Measurements from ENCODE around the gene MACF1.

DNA sequence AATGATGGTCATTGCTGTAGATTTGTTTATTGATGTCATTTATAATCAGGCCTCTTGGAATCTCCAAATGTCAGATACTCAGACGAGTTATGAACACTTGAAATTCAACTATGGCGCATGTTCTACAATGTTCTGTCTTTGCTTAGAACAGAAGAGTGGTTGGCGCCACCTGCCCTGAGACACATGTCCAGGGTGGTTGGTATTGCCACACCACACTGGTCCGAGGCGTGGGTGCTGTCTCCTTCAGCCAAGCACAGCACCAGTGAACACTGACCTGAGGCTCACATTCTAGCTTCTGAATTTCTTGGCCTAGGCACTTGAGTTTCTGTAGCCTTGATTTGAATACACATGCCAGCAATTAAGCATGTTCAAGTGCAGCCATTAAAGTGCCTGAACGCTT is 276.8 kb downstream of the MACF1 start:
- no peak for TF ChIP-seq POLR2A (IDR thresholded peaks at IDR 0.05)
- TF ChIP-seq, protein P1, sequence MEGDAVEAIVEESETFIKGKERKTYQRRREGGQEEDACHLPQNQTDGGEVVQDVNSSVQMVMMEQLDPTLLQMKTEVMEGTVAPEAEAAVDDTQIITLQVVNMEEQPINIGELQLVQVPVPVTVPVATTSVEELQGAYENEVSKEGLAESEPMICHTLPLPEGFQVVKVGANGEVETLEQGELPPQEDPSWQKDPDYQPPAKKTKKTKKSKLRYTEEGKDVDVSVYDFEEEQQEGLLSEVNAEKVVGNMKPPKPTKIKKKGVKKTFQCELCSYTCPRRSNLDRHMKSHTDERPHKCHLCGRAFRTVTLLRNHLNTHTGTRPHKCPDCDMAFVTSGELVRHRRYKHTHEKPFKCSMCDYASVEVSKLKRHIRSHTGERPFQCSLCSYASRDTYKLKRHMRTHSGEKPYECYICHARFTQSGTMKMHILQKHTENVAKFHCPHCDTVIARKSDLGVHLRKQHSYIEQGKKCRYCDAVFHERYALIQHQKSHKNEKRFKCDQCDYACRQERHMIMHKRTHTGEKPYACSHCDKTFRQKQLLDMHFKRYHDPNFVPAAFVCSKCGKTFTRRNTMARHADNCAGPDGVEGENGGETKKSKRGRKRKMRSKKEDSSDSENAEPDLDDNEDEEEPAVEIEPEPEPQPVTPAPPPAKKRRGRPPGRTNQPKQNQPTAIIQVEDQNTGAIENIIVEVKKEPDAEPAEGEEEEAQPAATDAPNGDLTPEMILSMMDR (IDR thresholded peaks at IDR 0.05), result no peak

Data from uterus (tissue), 2 donors.